Effector memory CD4-positive, alpha-beta T cell (primary cell): Measurements from ENCODE around the gene TMEM203.

Experiments used
- DNase-seq, 3 donors: peaks; one replicate each; pipeline ENCODE4 v3.0.0-alpha.2; 2020
- H3K27ac ChIP-seq: 2 replicates; pipeline ENCODE4 v1.7.0; 2013; ENCODE audit warnings: mild to moderate bottlenecking, low read length, moderate library complexity; ENCODE audit not compliant: insufficient read depth, poor library complexity, severe bottlenecking
- H3K27me3 ChIP-seq: replicated peaks from 2 replicates; pipeline ENCODE4 v1.7.0; 2013; ENCODE audit warnings: mild to moderate bottlenecking, low read length; ENCODE audit not compliant: insufficient read depth, control insufficient read depth, poor library complexity, severe bottlenecking
- H3K36me3 ChIP-seq: 2 replicates; pipeline ENCODE4 v1.7.0; 2013; ENCODE audit warnings: mild to moderate bottlenecking, low read length, moderate library complexity; ENCODE audit not compliant: control insufficient read depth, insufficient read depth
- H3K4me1 ChIP-seq: 2 replicates; pipeline ENCODE4 v1.7.0; 2013; ENCODE audit warnings: low read length, mild to moderate bottlenecking; ENCODE audit not compliant: control insufficient read depth, insufficient read depth, poor library complexity, severe bottlenecking
- H3K4me3 ChIP-seq: 2 replicates; pipeline ENCODE4 v1.7.0; 2013; ENCODE audit warnings: low read length, low read depth, mild to moderate bottlenecking; ENCODE audit not compliant: insufficient read depth, poor library complexity, severe bottlenecking
- H3K9me3 ChIP-seq: 2 replicates; pipeline ENCODE4 v1.7.0; 2013; ENCODE audit warnings: mild to moderate bottlenecking, low read length, moderate library complexity; ENCODE audit not compliant: control insufficient read depth

Gene TMEM203

DNA sequence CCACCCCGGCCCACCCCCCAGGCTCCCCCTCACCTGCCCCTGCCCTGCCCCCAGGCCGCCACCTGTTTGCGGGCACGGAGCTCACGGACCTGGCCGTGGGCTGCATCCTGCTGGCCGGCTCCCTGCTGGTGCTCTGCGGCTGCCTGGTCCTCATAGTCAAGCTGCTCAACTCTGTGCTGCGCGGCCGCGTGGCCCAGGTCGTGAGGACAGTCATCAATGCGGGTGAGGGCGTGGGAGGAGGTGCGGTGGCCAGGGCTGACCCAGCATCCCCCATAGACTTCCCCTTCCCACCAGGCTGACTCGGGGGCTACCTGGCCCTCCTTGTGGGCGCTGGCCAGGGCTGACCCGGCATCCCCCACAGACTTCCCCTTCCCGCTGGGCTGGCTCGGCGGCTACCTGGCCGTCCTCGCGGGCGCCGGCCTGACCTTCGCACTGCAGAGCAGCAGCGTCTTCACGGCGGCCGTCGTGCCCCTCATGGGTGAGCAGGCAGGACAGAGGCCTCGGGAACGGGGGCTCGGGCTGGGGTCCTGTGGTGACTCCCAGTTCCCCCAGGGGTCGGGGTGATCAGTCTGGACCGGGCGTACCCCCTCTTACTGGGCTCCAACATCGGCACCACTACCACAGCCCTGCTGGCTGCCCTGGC, 28.7 kb upstream of the TMEM203 start:
- no peak overlapping the region for H3K27ac ChIP-seq
- no peak overlapping the region for H3K4me3 ChIP-seq
- H3K9me3 ChIP-seq = no peaks in the 10 kb centered on the region
- peaks cover 13% of the 10 kb centered on the region for H3K4me1 ChIP-seq
- no peaks in the 10 kb centered on the region for H3K36me3 ChIP-seq
- no peak for DNase-seq
- H3K27me3 ChIP-seq = peaks cover 4% of the 10 kb centered on the region

DNA sequence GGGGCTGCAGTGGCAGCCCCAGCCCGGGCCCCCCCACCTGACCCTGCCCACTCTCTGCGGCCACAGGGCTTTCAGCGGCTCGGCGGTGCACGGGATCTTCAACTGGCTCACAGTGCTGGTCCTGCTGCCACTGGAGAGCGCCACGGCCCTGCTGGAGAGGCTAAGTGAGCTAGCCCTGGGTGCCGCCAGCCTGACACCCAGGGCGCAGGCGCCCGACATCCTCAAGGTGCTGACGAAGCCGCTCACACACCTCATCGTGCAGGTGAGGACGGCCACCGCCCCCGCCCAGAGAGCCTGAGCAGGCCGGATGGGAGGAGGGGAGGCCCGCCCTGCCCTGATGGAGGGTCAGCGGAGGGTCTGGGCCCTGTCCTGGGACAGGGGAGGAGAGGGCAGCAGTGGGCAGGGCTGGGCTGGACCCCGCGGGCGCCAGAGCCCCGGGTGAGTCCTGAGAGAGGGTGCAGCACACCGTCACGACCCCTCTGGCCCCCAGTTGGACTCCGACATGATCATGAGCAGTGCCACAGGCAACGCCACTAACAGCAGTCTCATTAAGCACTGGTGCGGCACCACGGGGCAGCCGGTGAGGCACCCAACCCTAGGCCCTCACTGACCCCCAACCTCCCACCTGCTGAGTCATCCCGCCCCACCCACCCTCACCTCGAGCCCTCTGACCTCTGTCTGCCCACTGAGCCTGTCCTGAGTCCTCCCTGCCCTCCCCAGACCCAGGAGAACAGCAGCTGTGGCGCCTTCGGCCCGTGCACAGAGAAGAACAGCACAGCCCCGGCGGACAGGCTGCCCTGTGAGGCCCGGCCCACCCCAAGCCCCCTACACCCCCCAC, 27.9 kb upstream of the TMEM203 start:
- Histone ChIP-seq H3K36me3 (no peaks in the 10 kb centered on the region), H3K4me1 (peaks cover 10% of the 10 kb centered on the region), H3K9me3 (no peaks in the 10 kb centered on the region), H3K4me3 (no peak overlapping the region), H3K27ac (no peak overlapping the region), H3K27me3 (peaks cover 4% of the 10 kb centered on the region)
- no peak for DNase-seq

DNA sequence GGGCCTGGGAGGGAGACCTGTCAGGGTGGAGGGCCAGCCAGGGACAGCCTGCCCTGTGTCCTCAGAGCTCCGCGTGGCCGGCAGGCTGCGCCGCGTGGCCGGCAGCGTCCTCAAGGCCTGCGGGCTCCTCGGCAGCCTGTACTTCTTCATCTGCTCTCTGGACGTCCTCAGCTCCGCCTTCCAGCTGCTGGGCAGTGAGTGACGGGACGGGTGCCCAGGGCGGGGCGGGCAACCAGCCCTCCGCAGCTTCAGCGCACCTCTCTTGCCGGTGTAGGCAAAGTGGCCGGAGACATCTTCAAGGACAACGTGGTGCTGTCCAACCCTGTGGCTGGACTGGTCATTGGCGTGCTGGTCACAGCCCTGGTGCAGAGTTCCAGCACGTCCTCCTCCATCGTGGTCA, 27.1 kb upstream of the TMEM203 start:
- peaks cover 4% of the 10 kb centered on the region for H3K27me3 ChIP-seq
- H3K4me3 ChIP-seq = no peak overlapping the region
- no peak for DNase-seq
- no peaks in the 10 kb centered on the region for H3K9me3 ChIP-seq
- no peaks in the 10 kb centered on the region for H3K36me3 ChIP-seq
- peaks cover 12% of the 10 kb centered on the region for H3K4me1 ChIP-seq
- no peak overlapping the region for H3K27ac ChIP-seq

DNA sequence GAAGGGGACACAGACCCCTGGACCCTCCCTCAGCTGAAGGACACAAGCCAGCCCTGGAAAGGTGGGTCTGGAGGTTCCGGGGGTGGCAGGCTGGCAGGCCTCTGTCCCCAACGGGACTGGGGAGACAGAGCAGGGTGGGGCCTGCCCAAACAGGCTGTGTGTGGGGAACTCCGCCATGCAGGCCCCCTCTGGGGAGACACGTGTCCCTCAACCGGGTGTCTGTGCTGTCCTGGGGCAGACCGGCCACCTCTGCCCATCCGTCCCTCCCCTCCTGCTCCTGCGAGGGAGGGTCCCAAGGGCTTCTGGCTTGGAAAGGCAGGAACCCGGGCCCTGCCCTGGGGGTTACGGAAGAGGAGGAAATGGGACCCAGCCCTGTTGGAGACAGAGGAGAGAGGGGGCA, 26.7 kb upstream of the TMEM203 start:
- Histone ChIP-seq H3K4me1 (peaks cover 16% of the 10 kb centered on the region), H3K27ac (no peak overlapping the region), H3K9me3 (no peaks in the 10 kb centered on the region), H3K36me3 (no peaks in the 10 kb centered on the region), H3K4me3 (no peak overlapping the region), H3K27me3 (peaks cover 4% of the 10 kb centered on the region)
- no peak for DNase-seq

DNA sequence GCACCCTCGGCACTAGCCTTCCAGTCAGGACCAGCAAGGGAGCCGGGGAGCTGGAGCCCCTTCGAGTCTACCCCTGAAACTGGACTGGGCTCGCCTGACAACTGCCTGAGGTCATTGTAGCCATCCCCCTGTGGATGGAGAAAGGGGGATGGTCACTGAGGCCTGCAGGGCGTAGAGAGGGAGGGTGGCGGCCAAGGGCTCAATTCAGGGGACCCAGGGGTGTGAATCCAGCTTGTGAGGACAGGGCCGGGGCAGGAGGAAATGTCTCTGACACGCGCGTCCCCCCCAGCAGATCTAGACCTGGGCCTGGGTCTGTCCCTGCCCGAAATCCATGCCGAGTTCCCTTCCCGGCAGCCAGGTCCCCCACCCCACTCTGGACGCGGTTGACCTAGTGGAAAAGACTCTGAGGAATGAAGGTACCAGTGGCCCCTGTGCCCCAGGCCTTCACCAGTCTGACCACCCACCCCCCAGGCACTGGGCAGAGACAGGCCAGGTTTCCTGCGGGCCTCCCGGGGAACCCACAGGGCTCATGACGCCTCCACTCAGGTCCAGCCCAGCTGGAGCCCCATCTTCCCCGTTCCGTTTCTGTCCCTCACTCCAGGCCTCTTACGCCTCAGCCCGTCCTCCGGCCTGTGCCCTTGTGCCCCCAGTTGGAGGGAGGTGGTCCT, 26.1 kb upstream of the TMEM203 start:
- no peak overlapping the region for H3K4me3 ChIP-seq
- H3K27ac ChIP-seq = no peak overlapping the region
- no peak for DNase-seq
- H3K36me3 ChIP-seq = no peaks in the 10 kb centered on the region
- peaks cover 4% of the 10 kb centered on the region for H3K27me3 ChIP-seq
- peaks cover 10% of the 10 kb centered on the region for H3K4me1 ChIP-seq
- H3K9me3 ChIP-seq = no peaks in the 10 kb centered on the region

DNA sequence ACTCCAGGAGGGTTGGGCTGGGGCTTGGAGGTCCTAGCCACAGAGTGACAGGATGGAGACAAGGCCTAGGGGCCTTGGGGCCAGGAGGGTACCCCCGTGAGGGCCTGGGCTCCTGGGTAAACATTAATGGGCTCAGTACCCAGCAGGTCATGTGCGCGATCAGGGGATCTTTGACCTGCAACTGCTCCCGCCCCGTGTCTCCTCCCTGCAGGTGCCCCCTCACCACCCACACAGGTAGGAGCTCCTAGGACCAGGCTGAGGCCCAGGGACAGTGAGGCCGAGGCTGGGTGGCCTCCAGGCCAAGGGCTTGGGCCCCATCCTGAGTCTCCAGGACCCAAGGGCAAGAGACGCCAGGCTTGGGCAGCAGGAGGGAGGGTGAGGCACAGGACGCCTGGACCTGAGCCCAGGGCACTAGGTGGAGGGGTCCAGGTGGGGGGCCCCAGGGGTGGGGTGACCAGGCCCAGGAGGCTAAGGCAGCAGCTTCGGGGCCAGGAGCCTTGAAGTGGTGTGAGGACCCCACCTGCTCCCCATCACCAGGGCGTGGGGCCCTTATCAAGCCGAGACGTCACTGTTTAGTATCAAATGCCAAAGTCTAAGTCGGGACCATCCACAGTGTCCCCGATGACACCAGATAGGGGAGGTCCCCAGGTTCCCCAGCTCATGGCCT, 25.4 kb upstream of the TMEM203 start, which contains the start of gene SLC34A3:
Gene SLC34A3 (plus strand): TSS at position 197 of the 667 bp plus-strand sequence. CDS start 802 bp downstream, outside the sequence.
- H3K27ac ChIP-seq = no peak within 1 kb of the TSS
- peaks cover 5% of the 10 kb centered on the region for H3K4me1 ChIP-seq
- no peak within 1 kb of the TSS for H3K4me3 ChIP-seq
- no peaks in the 10 kb centered on the region for H3K9me3 ChIP-seq
- H3K27me3 ChIP-seq = peaks cover 4% of the 10 kb centered on the region
- no peak for DNase-seq
- no peaks in the 10 kb centered on the region for H3K36me3 ChIP-seq

DNA sequence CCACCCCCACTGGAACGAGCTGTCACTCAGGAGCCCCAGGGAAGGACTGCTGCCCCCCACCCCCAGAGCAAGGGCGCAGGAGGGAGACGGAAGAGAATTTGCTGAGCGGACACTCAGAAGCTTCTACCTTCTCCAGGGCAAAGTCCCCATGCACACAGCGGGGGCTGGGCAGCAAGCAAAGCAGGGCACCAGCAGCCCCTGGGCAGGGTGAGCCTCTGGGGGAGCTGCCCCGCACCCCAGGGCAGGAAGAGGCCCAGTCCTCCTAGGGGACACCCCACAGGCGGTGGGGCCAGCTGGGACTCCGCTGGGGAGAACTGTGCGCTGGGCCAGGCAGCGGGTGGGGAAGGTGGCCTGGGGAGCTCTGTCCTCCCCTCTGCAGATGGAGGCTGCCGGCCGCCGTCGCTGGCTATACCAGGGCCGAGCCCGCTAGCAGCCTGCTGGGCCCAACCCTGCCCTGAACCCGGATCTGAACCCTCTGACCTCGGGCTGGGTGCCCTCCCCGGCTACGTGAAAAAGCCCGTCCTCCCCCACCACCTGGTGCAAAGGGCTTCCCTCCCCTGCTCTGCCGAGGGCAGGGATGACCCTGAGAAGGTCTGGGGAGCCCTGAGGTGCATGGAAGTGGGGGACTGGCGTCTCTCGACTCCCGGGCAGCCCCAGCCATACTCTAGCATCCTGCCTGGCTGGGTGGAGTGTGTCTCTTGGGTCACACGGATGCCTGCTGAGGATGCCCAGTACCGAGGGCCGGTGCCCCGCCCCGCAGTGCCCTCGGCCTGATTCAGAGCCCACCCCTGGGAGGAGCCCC, 24.7 kb upstream of the TMEM203 start:
- peaks cover 5% of the 10 kb centered on the region for H3K4me1 ChIP-seq
- DNase-seq = no peak
- H3K4me3 ChIP-seq = no peak overlapping the region
- no peaks in the 10 kb centered on the region for H3K9me3 ChIP-seq
- H3K27me3 ChIP-seq = peaks cover 4% of the 10 kb centered on the region
- H3K36me3 ChIP-seq = no peaks in the 10 kb centered on the region
- no peak overlapping the region for H3K27ac ChIP-seq

DNA sequence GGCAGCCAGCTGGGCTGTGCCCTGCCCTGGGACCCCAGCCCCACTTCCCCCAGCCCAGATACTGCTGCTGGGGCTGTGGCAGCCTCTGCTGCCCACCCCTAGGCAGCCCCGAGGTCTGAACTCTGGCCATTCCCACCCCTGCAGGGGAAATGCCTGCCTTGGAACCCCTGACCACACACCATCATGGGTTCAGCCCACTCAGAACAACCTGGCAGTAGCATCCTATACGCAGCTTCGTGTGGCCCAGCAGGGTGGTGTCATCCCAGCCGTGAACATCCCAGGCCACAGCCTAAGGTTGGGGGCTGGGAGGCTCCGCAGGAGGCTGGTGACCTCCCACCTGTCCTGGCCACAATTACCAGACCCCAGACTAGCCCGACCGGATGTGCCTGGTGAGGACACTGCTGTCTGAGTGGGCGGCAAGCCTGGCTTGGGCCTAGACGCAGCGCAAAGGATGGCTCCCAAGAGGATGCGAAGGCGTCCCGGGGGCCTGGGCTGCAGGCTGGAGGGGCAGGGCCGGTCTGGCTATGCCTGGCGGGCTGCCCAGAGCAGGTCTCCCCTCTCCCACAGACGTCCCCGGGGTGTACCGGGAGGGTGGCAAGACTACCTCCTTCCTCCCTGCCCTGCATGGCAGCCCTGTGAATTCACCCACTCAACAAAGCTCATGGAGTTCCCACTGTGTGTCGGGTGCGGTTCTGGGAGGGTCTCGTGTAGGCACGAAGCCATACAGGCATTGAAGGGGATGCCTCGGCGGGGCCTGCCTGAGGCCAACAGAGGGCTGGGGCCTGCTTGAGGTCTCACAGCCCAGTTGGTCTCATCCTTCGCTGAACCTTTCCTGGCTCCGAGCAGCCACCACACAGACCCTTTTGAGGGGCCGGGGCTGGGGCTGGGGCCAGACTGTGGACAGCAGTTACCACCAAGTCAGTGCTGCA, 23.8 kb upstream of the TMEM203 start:
- Histone ChIP-seq H3K4me1 (peaks cover 8% of the 10 kb centered on the region), H3K9me3 (no peaks in the 10 kb centered on the region), H3K27me3 (peaks cover 4% of the 10 kb centered on the region)

More for the DNA sequence above, 23.8 kb upstream of the TMEM203 start:
- DNase-seq = no peak
- no peak overlapping the region for H3K4me3 ChIP-seq
- H3K27ac ChIP-seq = no peak overlapping the region
- no peaks in the 10 kb centered on the region for H3K36me3 ChIP-seq
